HFFc6 (cell line): ENCODE data around the gene FRMD4A. TPM values are rescaled to one million over a fixed set of nuclear protein-coding genes. Genes with fewer than 3 reads are reported as not detected.

Source experiments
- DNase-seq: peaks from one replicate; pipeline ENCODE4 v3.0.0-alpha.2; 2018
- H3K27ac Mint-ChIP-seq: 2 replicates; pipeline ENCODE4 v1.8.0; 2020; ENCODE audit warnings: mild to moderate bottlenecking, mixed read lengths
- H3K27me3 Mint-ChIP-seq: 2 replicates; pipeline ENCODE4 v1.8.0; 2021; ENCODE audit warnings: mild to moderate bottlenecking, moderate library complexity, mixed read lengths; ENCODE audit not compliant: insufficient read depth
- H3K36me3 Mint-ChIP-seq: 2 replicates; pipeline ENCODE4 v1.8.0; 2021; ENCODE audit warnings: low read depth, mixed read lengths
- H3K4me1 Mint-ChIP-seq: 2 replicates; pipeline ENCODE4 v1.8.0; 2020; ENCODE audit warnings: low read depth, mixed read lengths
- H3K4me3 Mint-ChIP-seq: 2 replicates; pipeline ENCODE4 v1.8.0; 2020; ENCODE audit warnings: mild to moderate bottlenecking, moderate library complexity, mixed read lengths
- H3K9me3 Mint-ChIP-seq: 2 replicates; pipeline ENCODE4 v1.8.0; 2020; ENCODE audit warnings: mild to moderate bottlenecking, mixed read lengths
- CTCF ChIP-seq: fragments of 200-600 bp; sonication (generic); IDR thresholded peaks from 2 replicates; pipeline ENCODE4 v1.5.0; 2021; ENCODE audit warnings: antibody characterized with exemption, mild to moderate bottlenecking
- total RNA-seq, 6 experiments: library from RNA; stranded (reverse); fragmentation: NEBNext Ultra II Directional; extraction: Animal tissue kit (Norgen Biotek cat#: 25700); gene quantifications; 2 replicates in 1 of 6; 3 replicates in 5 of 6; pipeline ENCODE4 v1.2.3, GENCODE V29; 2021

FRMD4A gene
- total RNA-seq, 6 experiments from 2014 or later, result 76.7 to 117 (median 92.3) TPM

GRCh38 chr10:13671904-13672303, 658.8 kb downstream of the FRMD4A start:
- H3K4me3 Mint-ChIP-seq, result no peak overlapping the region
- peaks cover 3% of the 10 kb centered on the region for H3K27me3 Mint-ChIP-seq
- H3K36me3 Mint-ChIP-seq, result peaks cover 70% of the 10 kb centered on the region
- H3K4me1 Mint-ChIP-seq, result peaks cover 10% of the 10 kb centered on the region; the same call in 1 of the 2 replicates
- no peaks in the 10 kb centered on the region for H3K9me3 Mint-ChIP-seq
- TF ChIP-seq CTCF, result no peak
- no peak for DNase-seq
- H3K27ac Mint-ChIP-seq, result no peak overlapping the region

- no peak for DNase-seq
- Mint-ChIP-seq H3K4me1 (peaks cover 11% of the 10 kb centered on the region), H3K27me3 (peaks cover 3% of the 10 kb centered on the region), H3K36me3 (peaks cover 79% of the 10 kb centered on the region), H3K4me3 (no peak overlapping the region), H3K27ac (no peak overlapping the region; the same call in 1 of the 2 replicates), H3K9me3 (no peaks in the 10 kb centered on the region)
- TF ChIP-seq CTCF, result no peak
Observed at GRCh38 chr10:13670311-13670710, 660.4 kb downstream of the FRMD4A start.

- no peak for TF ChIP-seq CTCF
- Mint-ChIP-seq H3K4me3 (no peak overlapping the region), H3K4me1 (peaks cover 15% of the 10 kb centered on the region), H3K27ac (no peak overlapping the region), H3K27me3 (peaks cover 3% of the 10 kb centered on the region), H3K36me3 (peaks cover 82% of the 10 kb centered on the region), H3K9me3 (no peaks in the 10 kb centered on the region)
- no peak for DNase-seq
Observed at GRCh38 chr10:13669901-13670300, 660.8 kb downstream of the FRMD4A start.

- TF ChIP-seq CTCF, result no peak
- Mint-ChIP-seq H3K9me3 (no peaks in the 10 kb centered on the region), H3K4me1 (peaks cover 17% of the 10 kb centered on the region), H3K27ac (peak overlapping the region; percentile 54; the same call in 1 of the 2 replicates), H3K4me3 (no peak overlapping the region), H3K36me3 (peaks cover 77% of the 10 kb centered on the region), H3K27me3 (peaks cover 3% of the 10 kb centered on the region)
- DNase-seq, result no peak
Observed at GRCh38 chr10:13669182-13669855, 661.4 kb downstream of the FRMD4A start.

- no peak for DNase-seq
- H3K4me3 Mint-ChIP-seq, result no peak overlapping the region
- TF ChIP-seq CTCF, result no peak
- peaks cover 18% of the 10 kb centered on the region for H3K4me1 Mint-ChIP-seq
- H3K9me3 Mint-ChIP-seq, result no peaks in the 10 kb centered on the region
- H3K27me3 Mint-ChIP-seq, result peaks cover 3% of the 10 kb centered on the region
- peak overlapping the region; percentile 16; the same call in 1 of the 2 replicates for H3K27ac Mint-ChIP-seq
- H3K36me3 Mint-ChIP-seq, result peaks cover 65% of the 10 kb centered on the region
Observed at GRCh38 chr10:13668126-13668525, 662.6 kb downstream of the FRMD4A start.
